SK-N-SH (cell line): ENCODE measurements around the gene MEF2D. TPM values are rescaled to one million over a fixed set of nuclear protein-coding genes. Genes with fewer than 3 reads are reported as not detected.

ENCODE experiments used
- CTCF ChIA-PET: fragments of 300-600, 350-600 bp; formaldehyde crosslinking; extraction: SDS; loops from one replicate; lab custom pipeline; 2021; lab: Yijun Ruan, JAX
- POLR2A ChIA-PET: fragments of 350-600 bp; sonication (Branson Sonifier 250); formaldehyde crosslinking; extraction: SDS; loops from one replicate; lab custom pipeline; 2020; ENCODE audit warnings: antibody characterized with exemption, inconsistent platforms; lab: Yijun Ruan, JAX
- DNase-seq: peaks from one replicate; pipeline ENCODE4 v3.0.0; 2012
- H2AFZ ChIP-seq: fragments of 200-600 bp; sonication (generic); 2 replicates; pipeline ENCODE4 v1.8.1; 2016; ENCODE audit warnings: antibody characterized with exemption, mild to moderate bottlenecking, low read depth
- H3F3A ChIP-seq: fragments of 200-600 bp; sonication (generic); replicated peaks from 2 replicates; pipeline ENCODE3; 2016; ENCODE audit warnings: antibody characterized with exemption, mild to moderate bottlenecking; ENCODE audit not compliant: insufficient read depth
- H3K27ac ChIP-seq, 2 experiments: fragments of 200-500 bp in 1 of 2; fragments of 200-600 bp in 1 of 2; sonication (Bioruptor generic) in 1 of 2; sonication (generic), shearing (Covaris generic) in 1 of 2; 2 replicates each; pipeline versions ENCODE4 v1.5.1 to v1.6.1; 2014 to 2016; ENCODE audit warnings: low read depth in 2 of 2, inconsistent platforms in 1 of 2, low read length in 1 of 2, mild to moderate bottlenecking in 1 of 2, mixed read lengths in 1 of 2
- H3K27me3 ChIP-seq: fragments of 200-600 bp; sonication (generic), shearing (Covaris generic); 2 replicates; pipeline ENCODE4 v1.6.1; 2016; ENCODE audit warnings: mixed run types; ENCODE audit not compliant: insufficient read depth
- H3K36me3 ChIP-seq, 2 experiments: fragments of 200-500 bp in 1 of 2; fragments of 200-600 bp in 1 of 2; sonication (Bioruptor generic) in 1 of 2; sonication (generic) in 1 of 2; replicated peaks in 1 of 2; 2 replicates each; pipeline versions ENCODE3 to v1.5.1; 2014 to 2016; ENCODE audit warnings: low read length in 1 of 2, mild to moderate bottlenecking in 1 of 2; ENCODE audit not compliant: insufficient read depth in 2 of 2, control insufficient read depth in 1 of 2
- H3K4me1 ChIP-seq, 2 experiments: fragments of 200-500 bp in 1 of 2; fragments of 200-600 bp in 1 of 2; sonication (Bioruptor generic) in 1 of 2; sonication (generic), shearing (Covaris generic) in 1 of 2; 2 replicates each; pipeline versions ENCODE4 v1.5.1 to v1.6.1; 2014 to 2016; ENCODE audit warnings: low read depth in 1 of 2, low read length in 1 of 2, mixed run types in 1 of 2; ENCODE audit not compliant: insufficient read depth in 2 of 2, control insufficient read depth in 1 of 2
- H3K4me2 ChIP-seq: fragments of 200-600 bp; sonication (generic), shearing (Covaris generic); 2 replicates; pipeline ENCODE4 v1.6.1; 2017; ENCODE audit warnings: mixed run types
- H3K4me3 ChIP-seq, 2 experiments: fragments of 200-500 bp in 1 of 2; fragments of 200-600 bp in 1 of 2; sonication (Bioruptor generic) in 1 of 2; sonication (generic), shearing (Covaris generic) in 1 of 2; 2 replicates each; pipeline versions ENCODE4 v1.5.1 to v1.8.1; 2014 to 2016; ENCODE audit warnings: low read depth in 2 of 2, inconsistent platforms in 1 of 2, low read length in 1 of 2, mild to moderate bottlenecking in 1 of 2, mixed read lengths in 1 of 2, moderate library complexity in 1 of 2
- H3K79me2 ChIP-seq: fragments of 200-600 bp; sonication (generic); 2 replicates; pipeline ENCODE4 v1.8.1; 2017; ENCODE audit warnings: mild to moderate bottlenecking; ENCODE audit not compliant: insufficient read depth
- H3K9ac ChIP-seq: fragments of 200-600 bp; sonication (generic); 2 replicates; pipeline ENCODE4 v1.6.1; 2017; ENCODE audit warnings: mixed run types
- H3K9me2 ChIP-seq: fragments of 200-600 bp; sonication (generic); 2 replicates; pipeline ENCODE4 v1.6.1; 2017; ENCODE audit warnings: mixed run types
- H3K9me3 ChIP-seq: fragments of 200-600 bp; sonication (generic); 2 replicates; pipeline ENCODE4 v1.6.1; 2017; ENCODE audit warnings: mixed run types, mild to moderate bottlenecking, moderate library complexity
- H4K20me1 ChIP-seq: fragments of 200-600 bp; sonication (generic); 2 replicates; pipeline ENCODE4 v1.6.1; 2017; ENCODE audit warnings: mild to moderate bottlenecking, mixed run types; ENCODE audit not compliant: insufficient read depth
- ELF1 ChIP-seq: IDR thresholded peaks from 2 replicates; pipeline ENCODE4 v1.4.0; 2012
- FOXJ3 ChIP-seq: sonication (generic); formaldehyde crosslinking; IDR thresholded peaks from 2 replicates; pipeline ENCODE4 v1.5.1; 2020; ENCODE audit warnings: mild to moderate bottlenecking, missing genetic modification reagents
- FOXM1 ChIP-seq: IDR thresholded peaks from 2 replicates; pipeline ENCODE4 v1.4.0; 2012; ENCODE audit warnings: low read depth, mild to moderate bottlenecking
- GABPA ChIP-seq: IDR thresholded peaks from 2 replicates; pipeline ENCODE4 v1.4.0; 2012; ENCODE audit warnings: low read depth, mild to moderate bottlenecking
- GATA2 ChIP-seq: sonication (generic); formaldehyde crosslinking; IDR thresholded peaks from 2 replicates; pipeline ENCODE4 v1.5.0; 2020; ENCODE audit warnings: mild to moderate bottlenecking, missing genetic modification reagents
- JUND ChIP-seq: IDR thresholded peaks from 2 replicates; pipeline ENCODE4 v1.4.0; 2012
- MEF2A ChIP-seq: IDR thresholded peaks from 2 replicates; pipeline ENCODE4 v1.4.0; 2012; ENCODE audit warnings: low read depth, borderline replicate concordance
- NFIC ChIP-seq: IDR thresholded peaks from 2 replicates; pipeline ENCODE4 v1.4.0; 2012; ENCODE audit warnings: borderline replicate concordance
- RFX5 ChIP-seq: IDR thresholded peaks from 2 replicates; pipeline ENCODE4 v1.6.1; 2012; ENCODE audit warnings: mild to moderate bottlenecking, improper control_type of control experiment, low read length
- TAF1 ChIP-seq: IDR thresholded peaks from 2 replicates; pipeline ENCODE4 v1.6.1; 2012; ENCODE audit warnings: low read depth, mild to moderate bottlenecking, low read length, moderate library complexity, borderline replicate concordance
- YY1 ChIP-seq: IDR thresholded peaks from 2 replicates; pipeline ENCODE4 v1.4.0; 2012; ENCODE audit warnings: low read depth, mild to moderate bottlenecking
- WGBS: methylation state at CpG from one replicate; pipeline ENCODE4 v1.1.6; 2017; ENCODE audit warnings: low lambda C conversion rate; 5-methylcytosine and 5-hydroxymethylcytosine counted together
- polyA plus RNA-seq, 3 experiments: library from polyadenylated mRNA; depleted of rRNA; stranded (reverse); fragments of >200 nt; gene quantifications; 2 replicates each; pipeline ENCODE4 v1.2.3, GENCODE V29; 2012
- TF ChIP-seq, protein P1 (sequence below): IDR thresholded peaks from 2 replicates; pipeline ENCODE4 v1.4.0; 2012; ENCODE audit warnings: low read depth, borderline replicate concordance
- TF ChIP-seq, protein P2 (sequence below): fragments of 150-350 bp; IDR thresholded peaks from 2 replicates; pipeline ENCODE4 v1.6.1; 2016; ENCODE audit warnings: mild to moderate bottlenecking, low read depth, low read length

MEF2D gene
- polyA plus RNA-seq, 1 of the 3 experiments (the other 2 are of a cell fraction), result 14.3 TPM

DNA sequence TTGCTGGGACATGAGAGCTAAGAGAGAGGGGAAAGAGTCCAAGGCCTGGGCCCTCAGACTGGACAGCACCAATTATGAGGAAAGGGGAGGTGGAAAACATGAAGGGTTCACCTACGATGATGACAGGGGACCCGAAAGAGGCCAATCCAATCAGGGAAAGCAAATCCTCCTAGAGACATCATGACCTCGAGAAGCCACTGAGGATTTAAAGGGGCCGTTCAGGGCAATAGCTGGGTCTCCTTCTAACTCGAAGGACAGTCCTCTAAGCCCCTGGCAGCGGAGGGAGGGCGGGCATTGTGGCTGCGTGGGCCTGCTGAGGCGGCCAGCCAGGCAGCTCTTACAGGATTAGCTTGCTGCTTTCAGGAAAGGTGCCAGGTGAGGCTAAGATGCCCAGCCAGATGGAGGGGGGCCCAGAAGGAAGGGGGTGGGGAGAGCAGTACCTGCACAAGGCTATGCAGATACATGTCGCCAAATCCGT lies 7.4 kb downstream of the MEF2D start:
- ChIA-PET POLR2A (interaction anchor here (0.5 to 0.6 kb wide), 2 partner anchors 16 to 17 kb away, joined by 3 read pairs; no protein-coding TSS in a partner anchor), CTCF (interaction anchor here (1.0 to 6.2 kb wide), 3 partner anchors 9 to 47 kb away, joined by 3 to 50 read pairs (median 5); no protein-coding TSS in a partner anchor)
- no peaks in the 10 kb centered on the region for H3F3A ChIP-seq
- H3K4me1 ChIP-seq, result peaks cover 51 to 76% of the 10 kb centered on the region in 2 experiments
- no peak overlapping the region for H3K4me2 ChIP-seq
- no peak overlapping the region for H3K4me3 ChIP-seq
- no peak overlapping the region for H3K27ac ChIP-seq
- TF ChIP-seq, protein P1, sequence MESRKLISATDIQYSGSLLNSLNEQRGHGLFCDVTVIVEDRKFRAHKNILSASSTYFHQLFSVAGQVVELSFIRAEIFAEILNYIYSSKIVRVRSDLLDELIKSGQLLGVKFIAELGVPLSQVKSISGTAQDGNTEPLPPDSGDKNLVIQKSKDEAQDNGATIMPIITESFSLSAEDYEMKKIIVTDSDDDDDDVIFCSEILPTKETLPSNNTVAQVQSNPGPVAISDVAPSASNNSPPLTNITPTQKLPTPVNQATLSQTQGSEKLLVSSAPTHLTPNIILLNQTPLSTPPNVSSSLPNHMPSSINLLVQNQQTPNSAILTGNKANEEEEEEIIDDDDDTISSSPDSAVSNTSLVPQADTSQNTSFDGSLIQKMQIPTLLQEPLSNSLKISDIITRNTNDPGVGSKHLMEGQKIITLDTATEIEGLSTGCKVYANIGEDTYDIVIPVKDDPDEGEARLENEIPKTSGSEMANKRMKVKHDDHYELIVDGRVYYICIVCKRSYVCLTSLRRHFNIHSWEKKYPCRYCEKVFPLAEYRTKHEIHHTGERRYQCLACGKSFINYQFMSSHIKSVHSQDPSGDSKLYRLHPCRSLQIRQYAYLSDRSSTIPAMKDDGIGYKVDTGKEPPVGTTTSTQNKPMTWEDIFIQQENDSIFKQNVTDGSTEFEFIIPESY, result no peak
- TF ChIP-seq FOXM1 (no peak), FOXJ3 (no peak), RFX5 (no peak), YY1 (no peak), MEF2A (no peak), GATA2 (CRISPR knock-in tag) (no peak), NFIC (no peak), TAF1 (no peak), GABPA (no peak), JUND (no peak)
- TF ChIP-seq, protein P2, sequence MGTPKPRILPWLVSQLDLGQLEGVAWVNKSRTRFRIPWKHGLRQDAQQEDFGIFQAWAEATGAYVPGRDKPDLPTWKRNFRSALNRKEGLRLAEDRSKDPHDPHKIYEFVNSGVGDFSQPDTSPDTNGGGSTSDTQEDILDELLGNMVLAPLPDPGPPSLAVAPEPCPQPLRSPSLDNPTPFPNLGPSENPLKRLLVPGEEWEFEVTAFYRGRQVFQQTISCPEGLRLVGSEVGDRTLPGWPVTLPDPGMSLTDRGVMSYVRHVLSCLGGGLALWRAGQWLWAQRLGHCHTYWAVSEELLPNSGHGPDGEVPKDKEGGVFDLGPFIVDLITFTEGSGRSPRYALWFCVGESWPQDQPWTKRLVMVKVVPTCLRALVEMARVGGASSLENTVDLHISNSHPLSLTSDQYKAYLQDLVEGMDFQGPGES, result no peak
- no peak overlapping the region for H3K9ac ChIP-seq
- H4K20me1 ChIP-seq, result peaks cover 100% of the 10 kb centered on the region
- H3K36me3 ChIP-seq, result peaks cover 3 to 6% of the 10 kb centered on the region in 2 experiments
- H3K9me3 ChIP-seq, result no peaks in the 10 kb centered on the region
- no peak overlapping the region for H2AFZ ChIP-seq
- H3K27me3 ChIP-seq, result no peaks in the 10 kb centered on the region
- WGBS, result 91% methylated on average over 11 of the region's 11 CpGs
- peaks cover 100% of the 10 kb centered on the region for H3K79me2 ChIP-seq
- no peaks in the 10 kb centered on the region for H3K9me2 ChIP-seq
- no peak for DNase-seq

DNA sequence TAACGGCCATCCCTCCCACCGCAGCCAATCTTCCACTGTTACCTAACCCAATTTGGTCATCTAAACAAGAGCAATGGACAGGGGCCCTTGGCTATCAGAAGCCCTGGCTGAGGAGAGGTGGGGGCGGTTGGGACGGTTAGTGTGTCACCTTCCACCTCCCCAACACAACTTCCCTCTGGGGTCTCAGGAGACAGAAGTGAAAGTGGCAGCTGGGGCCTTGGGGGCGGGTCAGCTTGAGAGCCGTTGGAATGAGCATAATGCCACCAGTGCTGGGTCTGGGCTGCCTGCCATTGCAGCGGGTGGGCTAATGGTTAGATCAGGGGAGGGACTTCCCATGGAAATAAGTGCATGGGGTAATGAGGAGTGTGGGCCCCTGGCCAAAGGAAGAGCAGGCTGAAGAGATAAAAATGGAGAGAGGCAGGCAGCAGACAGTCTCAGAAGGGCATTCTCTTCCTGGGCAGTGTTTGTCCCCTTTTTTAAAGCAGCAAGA lies 7.9 kb downstream of the MEF2D start:
- Histone ChIP-seq H3K27me3 (no peaks in the 10 kb centered on the region), H4K20me1 (peaks cover 100% of the 10 kb centered on the region), H3K4me2 (no peak overlapping the region), H3K79me2 (peaks cover 100% of the 10 kb centered on the region), H3K4me3 (no peak overlapping the region), H3K9ac (no peak overlapping the region), H3K4me1 (peaks cover 47 to 76% of the 10 kb centered on the region in 2 experiments), H3F3A (no peaks in the 10 kb centered on the region), H3K27ac (no peak overlapping the region), H3K9me3 (no peaks in the 10 kb centered on the region), H2AFZ (no peak overlapping the region), H3K36me3 (peaks cover 3 to 6% of the 10 kb centered on the region in 2 experiments), H3K9me2 (no peaks in the 10 kb centered on the region)
- TF ChIP-seq TAF1 (no peak), ELF1 (no peak), GATA2 (CRISPR knock-in tag) (no peak), MEF2A (no peak)
- TF ChIP-seq, protein P2, result no peak
- ChIA-PET CTCF (interaction anchor here (1.0 to 6.2 kb wide), 5 partner anchors 8 to 167 kb away, joined by 3 to 50 read pairs (median 5); no protein-coding TSS in a partner anchor), POLR2A (interaction anchor here (0.5 to 1.4 kb wide), 2 partner anchors 17 to 19 kb away, joined by 3 to 5 read pairs; no protein-coding TSS in a partner anchor)
- 90% methylated on average over 7 of the region's 7 CpGs for WGBS
- DNase-seq, result no peak
